CD4-positive, alpha-beta T cell treated with Interleukin-6 for 4 hours (primary cell): ENCODE results near the gene ELP1.

Source experiments
- DNase-seq: peaks from one replicate; pipeline ENCODE4 v3.0.0-alpha.2; 2020; ENCODE audit warnings: mixed read lengths

The ELP1 gene

DNA sequence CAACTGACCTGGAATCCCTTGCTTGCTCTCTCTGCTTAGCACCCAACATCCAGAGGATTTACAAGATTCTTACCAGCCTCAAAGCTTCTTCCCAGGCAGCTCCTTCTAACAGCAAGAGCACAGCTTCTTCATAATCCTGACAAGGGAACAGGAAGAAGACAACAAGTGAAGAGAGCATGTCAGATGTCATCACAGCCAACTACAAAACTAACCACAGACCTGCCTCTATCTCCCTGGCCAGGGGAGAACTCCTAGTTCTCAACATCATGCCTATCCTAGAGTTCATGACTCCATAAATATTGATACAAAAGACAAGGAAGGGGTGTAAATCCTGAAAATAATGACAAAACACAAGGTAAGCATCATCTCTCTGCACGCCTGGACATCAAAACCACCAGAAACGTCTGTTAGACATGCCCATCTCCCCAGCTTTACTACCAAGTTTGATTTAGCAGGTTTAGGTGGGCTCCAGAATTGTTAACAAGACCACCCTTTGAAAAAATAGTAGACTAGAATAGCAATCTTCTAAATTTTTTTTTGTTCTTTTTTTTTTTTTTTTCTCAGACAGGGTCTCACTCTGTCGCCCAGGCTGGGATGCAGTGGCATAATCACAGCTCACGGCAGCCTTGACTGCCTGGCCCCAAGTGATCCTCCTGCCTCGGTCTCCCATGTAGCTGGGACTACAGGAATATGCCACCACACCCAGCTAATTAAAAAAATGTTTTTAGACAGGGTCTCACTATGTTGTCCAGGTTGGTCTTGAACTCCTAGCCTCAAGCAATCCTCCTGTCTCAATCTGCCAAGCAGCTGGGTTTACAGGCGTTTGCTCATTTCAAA lies 51.7 kb downstream of the ELP1 start:
- no peak for DNase-seq

- no peak for DNase-seq
These were observed 53.1 kb downstream of the ELP1 start for GRCh38 chr9:108880738-108881316.

GRCh38 chr9:108877524-108877923 lies 56.4 kb downstream of the ELP1 start:
- DNase-seq, result no peak

DNA sequence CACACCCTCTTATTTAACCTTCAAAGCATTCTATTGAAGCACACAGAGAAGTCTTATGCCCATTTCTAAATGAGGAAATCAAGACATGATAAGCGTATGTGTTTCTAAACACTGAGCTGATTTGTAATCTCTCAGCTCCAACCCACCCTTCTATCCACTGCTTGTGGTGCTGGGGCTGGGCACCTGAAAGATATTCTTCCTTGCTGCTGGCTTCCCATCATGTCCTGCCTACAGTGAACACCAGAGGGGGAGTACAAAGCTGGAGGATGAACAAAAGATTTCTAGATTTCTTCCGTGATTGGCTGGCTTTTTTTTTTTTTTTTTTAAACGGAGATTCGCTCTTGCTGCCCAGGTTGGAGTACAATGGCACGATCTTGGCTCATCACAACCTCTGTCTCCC lies 57.5 kb downstream of the ELP1 start:
- no peak for DNase-seq

DNA sequence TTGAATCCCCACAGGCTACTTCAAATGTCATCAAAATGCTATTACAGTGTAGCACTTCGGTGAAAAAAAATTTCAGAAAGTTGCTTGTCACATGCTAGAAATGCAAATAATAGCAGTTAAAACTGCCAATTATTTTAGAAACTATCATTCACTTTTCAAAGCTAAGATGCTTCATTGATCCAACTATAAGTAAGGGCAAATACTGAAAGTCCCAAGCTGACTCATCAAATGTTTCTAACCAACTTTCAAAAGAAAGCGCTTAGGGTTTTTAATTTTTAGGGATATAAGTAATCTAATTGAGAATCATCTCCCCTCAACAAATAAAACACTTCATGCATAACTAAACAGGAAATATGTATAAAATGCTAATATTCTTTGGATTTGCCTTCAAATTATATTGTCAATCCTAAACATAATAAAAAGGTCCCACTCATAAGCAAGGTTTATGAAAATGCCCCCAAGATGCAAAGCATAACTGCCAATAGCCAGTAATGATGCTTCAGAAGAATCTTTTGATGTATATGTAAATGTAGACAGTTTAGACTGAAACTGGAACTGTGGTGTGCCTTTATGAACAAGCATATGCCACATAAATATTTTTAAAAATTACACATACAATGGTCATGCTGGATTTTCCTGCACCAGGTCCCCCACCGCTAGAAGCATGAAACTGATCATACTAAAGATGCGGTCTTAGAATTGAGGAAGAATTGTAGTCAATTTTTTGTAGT lies 59.7 kb downstream of the ELP1 start:
- no peak for DNase-seq

GRCh38 chr9:108869092-108869725 lies 64.7 kb downstream of the ELP1 start:
- no peak for DNase-seq

DNA sequence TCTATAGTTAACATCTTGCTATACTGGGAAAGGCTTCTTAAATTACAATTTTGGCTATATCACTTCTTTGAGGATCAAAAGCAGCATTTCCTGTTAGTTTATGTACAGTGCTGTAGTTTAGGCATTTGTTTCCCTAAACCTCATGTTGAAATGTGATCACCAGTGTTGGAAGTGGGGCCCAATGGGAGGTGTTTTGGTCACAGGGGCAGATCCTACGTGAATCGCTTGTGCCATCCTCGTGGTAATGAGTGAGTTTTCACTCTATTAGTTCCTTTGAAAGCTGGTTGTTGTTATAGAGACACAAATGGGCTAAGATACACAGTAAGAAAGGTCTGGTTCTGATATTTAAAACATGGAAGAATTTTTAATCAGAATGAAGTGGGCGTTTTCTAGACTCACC lies 66.1 kb downstream of the ELP1 start:
- no peak for DNase-seq

DNA sequence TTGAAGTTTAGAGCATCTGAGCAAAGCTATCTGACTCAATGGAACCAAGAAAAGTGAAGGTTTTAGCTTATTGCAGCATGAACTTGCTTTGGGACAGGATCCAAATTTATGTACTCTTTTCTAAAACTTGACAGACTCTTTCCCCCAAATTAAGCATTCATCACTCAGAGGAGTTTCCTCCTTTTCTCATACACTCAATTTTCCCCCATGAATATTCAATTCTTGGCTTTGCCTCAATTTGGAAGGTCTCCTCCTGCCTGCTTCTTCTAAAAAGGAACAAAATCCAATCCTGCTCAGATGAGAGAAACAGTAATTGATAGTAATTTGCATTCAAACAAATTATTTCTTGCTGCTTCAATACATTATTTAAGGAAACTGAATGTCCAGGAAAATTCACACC lies 66.8 kb downstream of the ELP1 start:
- DNase-seq, result no peak

- no peak for DNase-seq
These were observed 67.9 kb downstream of the ELP1 start for GRCh38 chr9:108866001-108866420.

DNA sequence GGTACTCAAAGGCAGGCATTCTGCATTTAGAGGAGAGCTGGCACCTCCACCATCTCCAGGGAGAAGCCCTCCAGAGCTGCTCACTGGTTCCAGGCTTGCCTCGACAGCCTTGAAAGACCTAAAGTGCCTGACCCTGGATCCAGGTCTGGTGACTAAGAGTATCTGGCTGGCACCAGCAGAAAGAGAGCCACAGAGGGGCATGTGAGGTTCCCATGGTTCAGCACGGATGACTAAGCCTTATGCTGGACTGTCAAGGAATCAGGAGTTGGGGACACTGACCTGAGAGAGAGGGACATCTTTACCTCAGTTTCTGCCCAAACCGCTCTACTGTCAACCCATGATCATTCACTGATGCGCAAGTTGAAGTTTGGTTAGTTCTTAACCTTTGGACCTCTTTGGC lies 68.9 kb downstream of the ELP1 start:
- no peak for DNase-seq

- no peak for DNase-seq
These were observed 69.5 kb downstream of the ELP1 start for GRCh38 chr9:108864446-108864845.

GRCh38 chr9:108863891-108864290 lies 70.0 kb downstream of the ELP1 start:
- no peak for DNase-seq

GRCh38 chr9:108861997-108862396 lies 71.9 kb downstream of the ELP1 start, which contains the start of gene ACTL7A:
Gene ACTL7A, plus strand, starts transcription at chr9:108862266. Its CDS starts 57 bp downstream, at chr9:108862323.
- DNase-seq, result no peak

GRCh38 chr9:108861464-108861863 lies 72.5 kb downstream of the ELP1 start:
- no peak for DNase-seq

DNA sequence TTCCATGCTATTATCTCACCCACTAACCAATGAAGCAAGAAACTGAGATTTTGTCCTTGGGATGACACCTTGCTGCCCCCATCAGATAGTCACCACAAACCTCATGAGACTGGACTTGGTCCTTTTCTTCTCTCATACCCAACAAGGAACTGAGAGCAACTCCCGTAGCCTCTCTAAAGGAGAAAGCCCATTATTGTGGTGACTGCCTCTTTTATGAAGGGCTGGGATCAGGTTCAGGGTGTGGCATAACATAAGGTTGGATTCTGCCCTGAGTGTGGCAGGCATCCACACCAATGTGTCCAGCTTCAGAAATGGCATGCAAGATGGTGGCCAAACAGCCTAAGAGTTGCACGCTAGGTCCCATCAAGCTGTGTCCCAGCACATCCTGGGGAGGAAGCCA lies 73.2 kb downstream of the ELP1 start:
- DNase-seq, result no peak

DNA sequence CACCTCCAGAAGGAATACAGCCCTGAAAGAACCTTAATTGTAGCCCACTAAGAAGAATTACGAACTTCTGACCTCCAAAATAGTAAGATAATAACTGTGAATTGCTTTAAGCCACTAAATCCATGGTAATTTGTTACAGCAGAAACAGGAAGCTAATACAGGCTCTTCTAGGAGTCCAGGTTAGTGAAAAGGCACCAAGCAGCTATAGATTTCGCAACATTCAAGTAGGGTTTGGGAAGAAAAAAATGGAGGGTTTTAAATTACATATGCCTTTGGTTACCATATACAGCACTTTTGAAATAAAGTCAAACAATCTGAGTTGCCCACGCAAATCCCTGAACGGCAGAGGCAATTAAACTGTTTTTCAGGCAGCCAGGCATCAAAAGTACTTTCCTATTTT lies 73.6 kb downstream of the ELP1 start:
- no peak for DNase-seq

DNA sequence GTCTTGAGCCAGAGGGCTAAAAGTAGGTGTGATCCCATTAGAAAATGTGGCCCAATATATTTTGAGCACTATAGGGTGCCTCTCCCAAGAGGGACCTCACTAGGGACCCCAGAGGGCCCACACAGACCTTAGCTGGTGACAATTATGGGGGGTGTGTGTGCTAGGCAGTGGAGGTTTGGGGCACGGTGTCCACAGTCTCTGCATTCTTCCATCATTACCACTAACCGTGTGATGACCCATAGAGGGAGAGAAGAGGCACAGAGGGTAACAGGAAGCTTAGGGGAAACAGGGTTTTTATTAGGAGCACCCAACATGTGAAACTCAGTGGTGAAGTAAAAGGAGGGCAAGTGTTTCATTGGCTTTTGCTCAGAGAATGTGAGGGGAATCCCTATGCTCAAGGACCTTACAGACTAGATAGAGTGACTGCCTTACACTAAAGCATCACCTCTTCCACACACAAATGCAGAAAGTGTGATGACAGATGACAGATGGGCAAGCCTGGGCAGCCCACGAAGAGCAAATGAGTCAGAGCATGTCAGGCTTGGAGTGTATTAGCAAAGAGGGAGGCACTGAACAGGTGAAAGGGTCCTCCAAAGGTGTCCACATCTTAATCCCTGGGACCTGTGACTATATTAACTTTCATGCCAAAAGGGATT lies 74.3 kb downstream of the ELP1 start:
- DNase-seq, result no peak

GRCh38 chr9:108857572-108857971 lies 76.4 kb downstream of the ELP1 start:
- DNase-seq, result no peak

DNA sequence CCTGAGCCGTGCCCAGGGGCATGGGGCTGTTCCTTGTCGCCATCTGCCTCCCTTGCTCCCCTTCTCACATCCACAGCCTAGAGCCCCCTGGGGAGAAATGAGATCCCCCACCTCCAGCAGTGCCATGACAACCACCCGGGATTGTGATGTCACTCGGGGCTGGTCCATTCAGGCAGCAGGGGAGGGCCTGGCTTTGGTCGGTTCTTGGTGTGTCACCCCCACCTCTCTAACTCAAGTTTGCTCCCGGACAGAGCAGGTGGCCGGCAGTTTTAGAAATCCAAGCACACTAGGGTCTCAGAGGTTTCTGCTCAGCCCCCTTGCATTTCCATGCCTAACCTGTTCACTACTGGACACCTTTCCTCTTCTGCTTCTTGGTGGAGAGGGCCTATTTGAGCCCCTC lies 78.0 kb downstream of the ELP1 start, which contains the start of gene ACTL7B:
Gene ACTL7B, minus strand, starts transcription at position 99 of the 400 bp plus-strand sequence. Its CDS starts 56 bp downstream, at position 43.
- DNase-seq, result no peak

- no peak for DNase-seq
These were observed 78.4 kb downstream of the ELP1 start for GRCh38 chr9:108855529-108855886.

- no peak for DNase-seq
These were observed 79.0 kb downstream of the ELP1 start for GRCh38 chr9:108854641-108855528.

DNA sequence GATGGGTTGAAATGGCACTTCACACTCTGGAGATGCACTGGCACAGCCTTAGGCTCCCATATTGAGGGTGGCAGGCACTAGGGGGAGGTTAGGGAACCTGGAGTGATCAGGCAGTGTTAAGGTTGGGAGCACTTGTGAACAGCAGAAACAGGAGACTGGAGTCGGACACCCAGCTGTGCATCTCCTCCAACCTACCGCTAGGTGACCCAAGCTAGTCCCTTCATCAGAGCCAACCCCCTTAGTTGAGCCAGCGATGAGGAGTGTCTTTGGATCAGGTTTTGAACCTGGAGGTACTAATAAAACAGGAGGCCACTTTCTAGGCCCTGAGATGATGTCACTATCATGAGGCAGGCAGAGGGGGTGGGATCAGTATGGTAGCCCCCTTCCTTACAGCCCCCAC lies 79.8 kb downstream of the ELP1 start:
- DNase-seq, result no peak
